ENCODE results near the gene CCDC116. TPM values are rescaled to one million over a fixed set of nuclear protein-coding genes. Genes with fewer than 3 reads are reported as not detected.

The CCDC116 gene
- total and polyA plus RNA-seq, 10 of the 15 experiments (the other 5 are each of a cell fraction or from before 2014, with no cell fraction given) = 0.04 to 0.18 (median 0.04) TPM; not detected in 6

GRCh38 chr22:21669026-21669425 is 36.5 kb downstream of the CCDC116 start:
- Histone ChIP-seq H3K4me2 (ENCODE audit: control insufficient read depth, insufficient read depth) (no peak overlapping the region), H3K4me1 (ENCODE audit: control insufficient read depth, insufficient read depth, low read length) (peaks cover 12% of the 10 kb centered on the region), H2AFZ (ENCODE audit: control insufficient read depth, low read depth, low read length) (no peak overlapping the region), H3K36me3 (ENCODE audit: control insufficient read depth in 2 of 2, insufficient read depth in 2 of 2, low read length in 1 of 2) (peaks cover 13 to 15% of the 10 kb centered on the region in 2 experiments), H3K9me3 (replicated peaks; ENCODE audit: control insufficient read depth, insufficient read depth, low read length) (no peaks in the 10 kb centered on the region), H3K27me3 (replicated peaks in 1 of 2; ENCODE audit: control insufficient read depth in 2 of 2, insufficient read depth in 2 of 2, low read length in 1 of 2) (no peaks in the 10 kb centered on the region), H3K27ac (ENCODE audit: control insufficient read depth, insufficient read depth) (no peak overlapping the region), H3K79me2 (ENCODE audit: control insufficient read depth, insufficient read depth, low read length) (peaks cover 15% of the 10 kb centered on the region), H4K20me1 (ENCODE audit: control insufficient read depth, insufficient read depth) (no peaks in the 10 kb centered on the region), H3K9ac (ENCODE audit: control insufficient read depth, insufficient read depth, low read length) (no peak overlapping the region), H3K4me3 (no peak overlapping the region)
- intact Hi-C loops (cut with micrococcal nuclease; ENCODE audit: unreplicated experiment) (no loop called here), in situ Hi-C loops (cut with MboI) (no loop called here)
- FAIRE-seq = no peak
- DNase-seq (ENCODE audit: low read depth, low spot score) = no peak
- no peak for ATAC-seq
- ChIA-PET SMC1A (ENCODE audit: uncharacterized antibody, unreplicated experiment) (no interaction called here), CTCF (interaction anchor here (1.8 kb wide), 1 partner anchor 269 kb away, joined by 4 read pairs; no protein-coding TSS in a partner anchor), POLR2A (no interaction called here), RAD21 (ENCODE audit: unreplicated experiment) (no interaction called here)
- BruUV-seq (replicated peaks) = no TSS peak
- 59% methylated on average over 9 of the region's 9 CpGs for WGBS (ENCODE audit: insufficient coverage, insufficient replicate concordance, low lambda C conversion rate, missing lambda C conversion rate)
- TF ChIP-seq CREB1 (IDR thresholded peaks at IDR 0.05; ENCODE audit: low read depth) = no peak
- no peak for TF ChIP-seq ZNF592 (IDR thresholded peaks at IDR 0.05)
- TF ChIP-seq KLF5 (IDR thresholded peaks at IDR 0.05; ENCODE audit: partially characterized antibody) = no peak
- TF ChIP-seq NRF1 (conservative IDR thresholded peaks at IDR 0.05; ENCODE audit: low read depth, low read length) = no peak
- TF ChIP-seq ZNF217 (IDR thresholded peaks at IDR 0.05) = no peak
- no peak for TF ChIP-seq SPI1 (IDR thresholded peaks at IDR 0.05; ENCODE audit: borderline replicate concordance, insufficient read depth, low read depth, low read length)
- TF ChIP-seq ZBTB33 (IDR thresholded peaks at IDR 0.05) = no peak
- no peak for TF ChIP-seq ZNF207 (IDR thresholded peaks at IDR 0.05; ENCODE audit: borderline replicate concordance)
- TF ChIP-seq NFXL1 (IDR thresholded peaks at IDR 0.05; ENCODE audit: borderline replicate concordance) = no peak
- TF ChIP-seq CHD1 (IDR thresholded peaks at IDR 0.05; ENCODE audit: low read depth, low read length) = no peak
- no peak for TF ChIP-seq FOXK2 (IDR thresholded peaks at IDR 0.05)
- no peak for TF ChIP-seq MYC (IDR thresholded peaks at IDR 0.05; ENCODE audit: insufficient read depth, insufficient read length, insufficient replicate concordance, low read length, severe bottlenecking)
- TF ChIP-seq SIX5 (IDR thresholded peaks at IDR 0.05; ENCODE audit: low read depth, low read length, severe bottlenecking) = no peak
- TF ChIP-seq ZBTB11 (CRISPR knock-in tag; IDR thresholded peaks at IDR 0.05) = no peak
- no peak for TF ChIP-seq CBX5 (IDR thresholded peaks at IDR 0.05; ENCODE audit: low read depth)
- no peak for TF ChIP-seq TAF1 (IDR thresholded peaks at IDR 0.05; ENCODE audit: borderline replicate concordance, low read depth, low read length)
